GM18519 (cell line): ENCODE measurements around the gene VSIG10L2.

Source experiments
- ATAC-seq: cut with Tn5 transposase; IDR thresholded peaks from one replicate; pipeline ENCODE4 v1.9.1; 2021; ENCODE audit warnings: mild to moderate bottlenecking, moderate library complexity; ENCODE audit not compliant: unreplicated experiment, low FRiP score

VSIG10L2 gene

DNA sequence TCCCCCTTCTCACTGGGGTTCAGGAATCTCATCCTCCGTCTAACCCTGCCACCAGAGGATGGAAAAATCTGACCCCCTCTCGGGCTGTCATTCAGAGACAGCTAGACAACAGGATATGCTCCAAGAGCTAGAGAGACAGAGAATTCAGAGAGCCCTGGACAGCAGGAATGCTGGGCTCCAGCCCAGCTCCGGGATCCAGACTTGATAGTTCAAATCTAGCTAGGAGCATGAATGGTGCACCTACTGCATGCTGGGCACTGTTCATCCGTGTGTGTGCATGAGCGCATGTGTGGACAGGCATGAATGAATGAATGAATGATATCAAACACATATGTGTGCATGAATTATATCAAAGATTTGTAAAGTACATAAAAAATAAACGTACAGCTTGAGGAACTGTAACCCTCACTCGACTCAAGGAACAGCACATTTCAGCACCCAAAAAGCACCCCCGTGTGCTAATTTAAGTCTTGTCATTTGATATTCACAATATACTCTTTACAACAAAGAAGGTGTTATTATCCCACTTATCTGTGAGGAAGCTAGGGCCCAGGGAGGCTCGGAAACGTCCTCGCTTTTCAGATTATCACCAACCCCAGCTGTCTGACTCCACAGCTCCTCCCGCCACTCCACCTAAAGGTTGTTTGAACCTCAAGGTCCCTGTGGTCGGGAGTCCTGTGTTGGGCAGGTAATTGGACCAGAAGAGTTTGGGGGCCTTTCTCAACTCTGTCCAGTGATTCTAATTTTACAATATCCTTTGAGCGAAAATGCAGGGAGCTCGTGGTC, 640 bp upstream of the VSIG10L2 start:
- no peak for ATAC-seq

DNA sequence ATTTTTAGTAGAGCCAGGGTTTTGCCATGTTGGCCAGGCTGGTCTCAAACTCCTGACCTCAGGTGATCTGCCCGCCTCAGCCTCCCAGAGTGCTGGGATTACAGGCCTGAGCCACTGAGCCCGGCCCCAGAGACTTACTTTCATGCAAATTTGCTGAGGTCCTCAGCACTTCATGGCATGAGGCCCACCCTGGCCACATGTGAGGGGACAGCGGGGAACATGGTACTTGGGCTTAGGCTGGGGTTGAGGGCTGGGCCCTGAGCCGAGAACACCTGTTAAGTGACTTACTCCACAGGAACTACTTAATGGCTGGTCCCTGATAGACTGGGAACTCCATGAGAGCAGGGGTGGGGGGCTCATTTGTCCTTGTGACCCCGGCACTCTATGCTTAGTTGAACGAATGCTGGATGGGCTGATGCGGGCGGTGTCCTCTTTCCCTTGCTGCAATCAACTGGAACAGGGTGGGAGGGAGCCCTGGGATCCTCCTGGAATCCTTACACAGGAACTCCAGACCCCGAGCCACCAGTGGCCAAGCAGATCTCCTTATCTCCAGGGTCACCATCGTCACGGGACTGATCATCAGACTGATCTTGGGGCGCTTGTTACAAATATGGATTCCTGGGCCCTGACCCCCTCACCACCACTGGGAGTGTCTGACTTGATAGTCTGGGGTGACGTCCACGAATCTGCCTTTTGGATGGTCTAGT, 1.0 kb downstream of the VSIG10L2 start:
- ATAC-seq: no peak

DNA sequence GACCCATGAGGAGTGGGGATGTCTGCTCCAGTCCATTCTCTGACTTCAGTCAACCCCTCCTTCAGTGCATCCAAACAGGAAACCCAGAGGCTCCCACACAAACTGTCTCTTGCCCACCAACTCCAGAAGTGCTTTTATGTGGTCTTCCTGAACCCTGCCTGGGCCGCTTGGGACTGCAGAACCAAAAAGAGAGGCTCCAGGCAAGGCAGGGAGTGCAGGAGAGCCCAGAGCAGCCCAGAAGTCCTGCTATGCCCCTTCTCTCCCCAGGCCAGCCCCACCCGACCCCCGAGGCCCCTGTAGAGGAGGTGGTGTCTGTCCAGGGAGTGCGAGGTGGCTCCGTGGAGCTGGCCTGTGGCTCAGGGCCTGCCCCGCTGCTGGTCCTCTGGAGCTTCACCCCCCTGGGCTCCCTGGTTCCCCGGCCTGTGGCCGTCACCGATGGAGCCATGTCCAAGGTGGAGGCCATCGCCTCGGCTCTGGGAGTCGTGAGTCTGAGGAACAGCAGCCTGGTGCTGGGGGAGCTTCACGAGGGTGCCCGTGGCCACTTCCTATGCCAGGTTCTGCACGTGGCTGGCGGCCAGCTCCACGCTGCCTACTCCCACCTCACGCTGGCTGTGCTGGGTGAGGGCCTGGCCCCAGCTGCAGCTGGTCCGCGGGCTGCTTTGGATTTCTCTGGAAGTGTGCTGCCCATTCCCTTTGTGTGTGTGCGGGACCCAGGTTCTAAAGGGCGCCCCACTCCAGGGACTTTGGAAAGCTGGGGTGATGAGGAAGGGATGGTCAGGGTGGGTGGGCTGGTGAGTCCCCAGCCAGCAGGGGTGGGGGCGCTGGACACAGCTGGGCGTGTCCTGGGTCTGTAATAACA, 1.8 kb downstream of the VSIG10L2 start:
- ATAC-seq: no peak

DNA sequence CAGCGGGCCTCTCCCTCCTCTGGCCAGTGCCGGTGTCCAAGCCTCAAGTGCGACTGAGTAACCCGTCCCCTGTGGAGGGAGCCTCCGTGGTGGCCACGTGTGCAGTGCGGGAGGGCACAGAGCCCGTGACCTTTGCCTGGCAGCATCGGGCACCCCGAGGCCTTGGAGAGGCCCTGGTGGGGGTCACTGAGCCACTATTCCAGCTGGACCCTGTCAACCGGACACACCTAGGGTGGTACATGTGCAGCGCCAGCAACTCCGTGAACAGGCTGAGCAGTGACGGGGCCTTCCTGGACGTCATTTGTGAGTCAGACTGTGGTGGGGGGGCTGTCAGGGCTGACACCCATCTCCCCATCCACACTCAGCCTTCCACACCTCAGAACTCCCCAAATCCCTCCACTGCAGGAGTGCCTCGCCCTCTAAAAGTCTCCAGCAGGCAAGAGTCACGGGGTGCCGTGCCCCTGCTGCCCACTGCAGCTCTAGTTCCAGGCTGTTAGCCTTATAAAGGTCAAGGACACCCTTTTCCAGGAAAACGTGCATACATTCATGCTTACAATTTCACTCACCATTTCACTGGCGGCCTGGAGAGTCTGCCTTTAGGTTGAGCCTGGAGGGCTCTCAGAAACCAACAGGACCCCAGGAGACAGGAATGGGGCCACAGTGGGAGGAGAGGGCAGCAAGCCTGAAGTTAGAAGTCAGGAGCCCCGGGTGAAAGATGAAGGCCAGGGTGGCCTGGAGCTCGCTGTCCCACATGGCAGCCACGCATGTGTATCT, 2.6 kb downstream of the VSIG10L2 start:
- no peak for ATAC-seq

DNA sequence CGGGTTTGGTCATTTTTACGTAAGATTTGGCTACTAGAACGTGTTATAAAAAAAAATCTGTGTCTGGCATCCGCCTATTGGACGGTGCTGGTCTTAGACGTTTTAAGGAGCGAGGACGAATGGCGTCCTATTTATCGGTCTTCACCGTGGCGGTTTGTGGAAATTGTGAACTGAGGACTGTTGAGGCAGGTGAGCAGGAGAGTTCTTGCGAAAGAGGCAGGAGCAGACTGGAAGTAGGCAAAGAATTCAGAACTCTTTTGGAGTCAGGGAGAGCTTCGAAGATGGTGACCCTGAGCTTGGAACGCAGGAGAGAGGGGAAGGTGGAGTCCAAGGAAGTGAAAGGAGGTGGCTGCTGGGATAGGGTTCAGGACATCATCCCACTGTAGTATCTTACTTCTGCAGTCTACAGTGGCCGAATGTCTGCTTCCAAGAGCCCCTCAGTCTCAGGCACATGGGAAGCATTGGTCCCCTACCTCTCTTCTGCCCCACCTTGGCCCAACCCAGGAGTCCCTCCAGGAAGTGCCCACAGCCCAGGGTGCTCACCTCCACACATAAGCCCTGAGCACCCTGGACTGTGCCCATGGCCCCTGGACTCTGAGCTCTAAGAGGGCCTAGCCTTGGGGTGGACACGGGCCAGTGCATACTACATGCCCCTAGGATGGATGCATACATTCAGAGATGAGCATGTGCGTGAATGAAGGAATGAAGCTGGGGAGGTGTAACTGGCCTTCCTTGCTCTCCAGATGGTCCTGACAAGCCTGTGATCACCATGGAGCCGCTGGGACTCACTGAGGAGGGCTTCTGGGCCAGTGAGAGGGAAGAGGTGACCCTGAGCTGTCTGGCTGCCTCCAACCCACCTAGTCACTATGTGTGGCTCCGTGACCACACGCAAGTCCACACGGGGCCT, 3.7 kb downstream of the VSIG10L2 start:
- ATAC-seq: no peak

DNA sequence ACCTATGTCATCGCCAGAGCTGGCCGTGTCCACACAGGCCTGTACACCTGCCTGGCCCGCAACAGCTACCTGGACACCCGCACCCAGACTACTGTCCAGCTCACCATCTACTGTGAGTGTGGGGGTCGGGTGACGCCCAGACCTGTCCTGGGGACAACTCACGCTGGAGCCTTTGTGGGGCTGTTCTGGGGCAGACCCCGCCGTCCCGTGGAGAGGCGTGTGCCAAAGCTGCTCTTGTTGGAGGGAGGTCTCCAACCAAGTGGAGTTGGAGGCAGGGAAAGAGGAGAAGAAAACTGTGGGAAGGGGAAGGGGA, 4.3 kb downstream of the VSIG10L2 start:
- no peak for ATAC-seq

DNA sequence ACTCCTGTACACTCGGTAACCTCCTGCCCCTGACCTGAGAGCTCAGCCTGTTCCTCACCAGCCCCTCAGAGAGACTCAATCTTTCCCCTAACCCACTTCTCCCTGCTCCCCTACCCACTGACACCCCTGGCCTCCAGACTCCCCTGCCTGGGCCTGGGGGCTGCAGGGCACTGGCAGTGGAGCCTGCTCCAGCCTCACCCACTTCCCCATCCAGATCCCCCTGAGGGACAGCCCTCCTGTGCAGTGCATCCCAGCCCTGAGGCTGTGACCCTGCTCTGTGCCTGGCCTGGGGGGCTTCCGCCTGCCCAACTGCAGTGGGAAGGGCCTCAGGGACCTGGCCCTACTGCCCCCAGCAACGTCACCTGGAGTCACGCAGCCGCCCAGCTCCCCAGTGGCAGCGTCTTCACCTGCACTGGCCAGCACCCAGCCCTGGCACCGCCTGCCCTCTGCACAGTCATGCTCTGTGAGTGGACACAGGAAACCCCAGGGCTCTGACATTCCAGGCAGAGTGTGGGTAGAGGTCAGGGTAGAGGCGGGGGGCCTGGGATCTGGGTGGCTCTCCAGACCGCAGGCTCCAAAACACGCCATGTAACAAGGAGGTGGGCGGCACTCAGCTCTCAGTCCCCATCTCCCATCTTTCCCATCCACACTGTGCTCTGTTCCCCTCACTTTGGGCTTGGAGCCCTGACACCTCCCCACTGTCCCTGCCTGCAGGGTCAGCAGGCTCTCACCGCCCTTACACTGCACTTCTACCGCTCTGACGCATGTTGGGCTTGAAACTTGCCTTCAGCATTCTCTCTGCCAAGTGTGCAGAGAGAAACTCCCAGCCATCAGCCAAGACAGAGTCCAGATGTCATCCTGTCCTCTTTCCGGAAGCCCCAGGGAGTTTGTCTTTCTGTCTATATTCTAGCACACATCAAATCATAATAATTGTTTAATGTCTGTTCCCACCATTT, 5.1 kb downstream of the VSIG10L2 start:
- ATAC-seq: no peak

DNA sequence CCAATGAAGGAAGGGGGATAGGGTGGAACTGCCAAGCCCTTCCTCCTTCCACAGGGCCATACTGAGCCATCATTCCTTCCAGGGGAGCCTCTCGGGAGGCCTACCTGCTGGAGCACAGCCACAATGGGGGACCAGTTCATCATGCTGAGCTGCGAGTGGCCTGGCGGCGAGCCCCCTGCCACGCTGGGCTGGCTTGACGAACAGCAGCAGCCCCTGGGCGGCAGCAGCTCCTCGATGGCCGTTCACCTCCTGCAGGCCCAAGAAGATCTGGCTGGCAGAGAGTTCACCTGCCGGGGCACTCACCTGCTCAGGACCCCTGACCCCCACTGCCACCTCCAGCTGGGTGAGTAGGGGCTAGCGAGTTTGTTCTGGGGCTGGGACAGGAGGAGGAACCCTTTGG, 5.9 kb downstream of the VSIG10L2 start:
- ATAC-seq: no peak

DNA sequence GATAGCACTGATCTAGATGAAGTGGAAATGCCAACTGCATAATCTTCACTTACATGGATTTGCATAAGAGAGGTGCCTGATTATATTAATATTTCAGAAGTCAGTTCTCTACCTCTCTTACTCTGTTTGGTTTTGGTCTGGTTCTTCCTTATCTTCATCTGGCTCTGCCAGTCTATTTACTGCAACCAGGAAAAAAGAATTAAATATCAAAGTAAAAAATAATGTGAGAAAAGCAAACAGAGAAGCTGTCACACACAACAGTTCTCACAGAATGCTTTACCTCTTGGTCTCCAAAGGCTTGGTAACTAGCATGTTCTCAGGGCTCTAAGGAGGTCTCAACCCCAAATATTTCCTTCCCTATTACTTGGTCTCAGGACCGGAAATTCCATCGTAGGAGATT, 6.7 kb downstream of the VSIG10L2 start:
- ATAC-seq: no peak

DNA sequence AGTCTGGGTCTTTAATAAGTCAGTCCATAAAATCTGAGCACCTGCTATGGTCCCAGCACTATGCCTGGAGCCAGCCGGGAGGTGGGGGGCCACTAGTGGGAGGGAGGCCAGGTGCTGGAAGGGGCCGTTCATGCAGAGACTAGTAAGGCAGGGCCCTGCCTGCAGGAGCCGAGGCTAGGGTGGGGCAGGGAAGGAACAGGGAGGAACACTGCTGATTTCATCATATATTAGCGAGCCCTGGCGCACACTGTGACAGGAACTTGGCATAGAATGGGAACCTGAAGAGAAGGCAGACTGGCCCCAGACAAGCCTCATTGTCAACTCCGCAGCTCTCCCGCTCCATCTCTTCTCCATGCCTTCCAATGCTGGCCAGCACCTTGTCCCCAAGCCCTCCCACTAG, 7.1 kb downstream of the VSIG10L2 start:
- ATAC-seq: no peak

DNA sequence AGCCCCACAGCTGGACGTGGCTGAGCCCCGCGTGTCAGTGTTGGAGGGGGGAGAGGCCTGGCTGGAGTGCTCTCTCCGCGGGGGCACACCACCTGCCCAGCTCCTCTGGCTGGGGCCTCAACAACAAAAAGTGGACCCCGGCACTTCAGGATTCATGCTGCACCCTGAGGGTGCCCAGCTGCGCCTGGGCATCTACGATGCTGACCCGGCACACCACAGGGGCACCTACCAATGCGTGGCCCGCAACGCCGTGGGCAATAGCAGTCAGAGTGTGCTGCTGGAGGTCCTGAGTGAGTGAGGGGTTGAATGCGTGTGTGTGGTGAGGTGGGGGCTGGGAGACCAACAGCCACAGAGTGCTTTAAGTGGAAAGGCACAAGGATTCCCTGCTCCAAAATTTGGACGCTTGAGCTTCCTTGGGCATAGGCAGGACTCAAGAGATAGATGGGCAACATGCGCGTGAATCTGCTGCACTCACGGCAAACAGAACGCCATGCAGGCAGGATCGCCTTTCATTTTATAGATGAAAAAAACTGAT, 7.6 kb downstream of the VSIG10L2 start:
- ATAC-seq: no peak

DNA sequence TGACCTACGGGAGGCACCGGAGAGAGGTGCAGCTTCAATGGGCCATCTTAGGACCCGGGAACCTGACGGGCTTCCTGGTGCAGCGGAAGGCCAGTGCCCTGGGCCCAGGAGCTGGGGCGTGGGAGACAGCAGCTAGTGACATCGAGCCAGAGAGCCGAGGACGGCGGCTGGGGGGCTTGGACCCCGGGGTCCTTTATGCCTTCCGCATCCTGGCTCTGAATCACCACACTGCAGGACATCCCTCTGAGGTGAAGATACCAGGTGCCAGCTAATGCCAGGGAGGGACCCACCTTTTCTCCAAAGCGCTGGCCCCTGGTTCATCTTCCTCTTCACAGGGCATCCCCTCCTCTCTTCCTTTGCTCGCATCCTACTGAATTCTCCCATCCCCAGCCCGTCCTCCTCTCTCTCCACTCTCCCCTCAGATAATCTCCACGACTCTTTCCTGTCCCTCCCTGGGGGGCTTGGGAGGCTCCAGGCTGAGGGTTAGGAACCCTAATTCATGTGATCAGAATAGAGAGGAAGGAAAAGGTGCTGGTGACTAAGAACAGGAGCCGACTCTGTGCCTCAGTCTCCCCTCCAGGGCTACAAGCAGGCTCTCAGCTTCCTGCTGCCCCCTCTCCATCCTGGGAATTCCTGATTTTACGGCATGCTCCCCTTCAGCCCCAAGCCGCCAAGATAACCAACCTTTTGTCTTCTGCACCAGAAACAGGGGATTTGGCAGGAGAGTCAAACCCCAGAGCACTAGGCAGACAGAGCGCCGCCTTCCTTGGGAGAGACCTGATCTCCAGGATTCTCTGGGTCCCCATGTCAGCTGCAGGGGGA, 8.5 kb downstream of the VSIG10L2 start:
- no peak for ATAC-seq

DNA sequence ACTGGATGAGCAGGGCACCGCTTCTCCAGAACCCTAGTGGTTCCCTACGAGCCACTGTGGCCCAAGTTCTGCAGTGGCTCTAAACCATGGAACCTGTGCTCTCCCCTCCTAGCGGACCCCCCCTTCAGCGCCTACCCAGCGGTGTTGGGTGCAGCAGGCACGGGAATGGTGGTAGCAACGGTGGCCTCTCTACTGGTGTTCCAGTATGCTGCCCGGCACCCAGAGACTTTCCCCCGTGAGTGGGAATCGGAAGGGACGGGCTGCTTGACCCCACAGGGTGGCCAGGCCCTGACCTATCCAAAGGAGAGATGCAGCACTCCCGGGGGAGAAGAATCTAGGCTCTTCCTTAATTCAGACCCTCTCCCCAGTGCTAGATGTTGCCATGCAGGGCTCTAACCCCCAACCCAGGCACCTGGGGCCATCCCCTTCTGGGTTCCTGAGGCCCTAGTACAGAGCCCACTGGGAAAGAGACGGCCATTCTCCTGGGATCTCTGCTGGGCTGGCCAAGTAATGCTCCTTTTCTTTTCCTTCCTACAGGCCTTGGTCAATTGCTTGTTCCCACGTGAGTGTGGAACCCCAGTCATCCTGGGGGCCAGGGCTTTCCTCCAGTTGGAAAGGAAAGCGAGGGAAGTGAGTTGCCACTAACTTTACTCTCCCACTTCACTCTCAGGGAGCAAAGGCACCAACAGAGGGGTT, 9.2 kb downstream of the VSIG10L2 start:
- ATAC-seq: no peak

DNA sequence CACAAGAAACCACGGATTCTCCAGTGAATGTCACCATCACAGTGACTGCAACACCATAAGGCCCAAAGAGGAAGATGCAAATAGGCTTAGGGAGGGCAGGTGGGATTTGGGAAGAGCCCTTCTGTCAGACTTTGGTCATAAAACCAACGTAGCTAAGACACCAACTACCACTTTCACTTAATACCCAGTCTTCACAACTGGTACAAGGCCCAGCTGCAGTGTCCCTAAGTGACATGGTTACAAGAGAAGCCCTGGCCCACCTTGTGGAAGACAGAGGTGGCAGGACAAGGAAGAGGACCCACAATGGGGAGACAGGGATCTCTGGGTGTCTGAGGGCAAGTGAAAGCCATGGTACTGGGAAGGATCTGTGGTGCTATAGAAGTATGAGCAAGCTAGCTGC, 10.0 kb downstream of the VSIG10L2 start:
- ATAC-seq: no peak

DNA sequence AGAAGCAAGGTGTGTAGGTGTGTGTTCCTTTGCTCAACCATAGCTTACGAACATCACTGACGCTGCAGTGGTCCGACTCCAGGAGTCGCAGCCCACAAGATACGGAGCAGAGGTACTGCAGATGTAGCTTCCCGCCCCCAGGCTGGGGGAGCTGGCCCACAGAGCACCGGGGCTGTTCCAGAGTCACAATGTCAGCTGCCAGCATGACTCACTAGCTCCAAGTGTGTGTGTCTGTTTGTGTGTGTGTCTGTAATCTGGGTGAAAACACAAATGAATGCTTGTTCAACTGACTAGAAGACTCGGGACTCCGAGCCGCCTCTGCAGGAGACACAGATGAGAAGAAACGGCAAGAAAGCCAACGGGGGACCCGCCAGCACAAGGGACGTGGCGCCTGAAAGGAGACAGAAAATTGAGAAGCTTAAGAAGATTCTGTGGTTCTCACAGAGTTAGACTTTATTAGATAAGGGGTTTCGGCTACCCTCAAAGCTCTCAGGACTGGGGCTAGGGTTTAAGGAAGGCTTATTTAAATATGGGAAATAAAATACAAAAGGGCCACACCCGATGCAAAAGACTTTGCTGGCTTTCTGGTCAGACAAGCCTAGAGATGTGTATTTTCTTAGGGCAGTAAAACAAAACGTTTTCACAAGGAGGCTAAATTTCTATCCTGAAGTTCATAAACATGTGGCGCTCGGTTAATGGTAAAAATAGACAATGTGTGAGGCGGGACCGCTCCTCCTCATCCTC, 10.7 kb downstream of the VSIG10L2 start:
- ATAC-seq: no peak
